Uterus (tissue), 2 donors: ENCODE measurements around the gene CTR9.

Experiments
- POLR2A ChIP-seq, 2 donors: fragments of 450-650 bp; IDR thresholded peaks; one replicate each; pipeline ENCODE4 v1.6.1; 2016; ENCODE audit warnings: antibody characterized with exemption in 2 of 2, mild to moderate bottlenecking in 1 of 2, moderate library complexity in 1 of 2
- TF ChIP-seq, protein P1 (sequence below), 4 experiments: fragments of 200-600 bp in 2 of 4; fragments of 450-650 bp in 2 of 4; sonication (generic) in 2 of 4; IDR thresholded peaks; one replicate each; pipeline ENCODE4 v1.5.1; 2016 to 2019; ENCODE audit warnings: antibody characterized with exemption in 4 of 4, mild to moderate bottlenecking in 2 of 4, moderate library complexity in 1 of 4

DNA sequence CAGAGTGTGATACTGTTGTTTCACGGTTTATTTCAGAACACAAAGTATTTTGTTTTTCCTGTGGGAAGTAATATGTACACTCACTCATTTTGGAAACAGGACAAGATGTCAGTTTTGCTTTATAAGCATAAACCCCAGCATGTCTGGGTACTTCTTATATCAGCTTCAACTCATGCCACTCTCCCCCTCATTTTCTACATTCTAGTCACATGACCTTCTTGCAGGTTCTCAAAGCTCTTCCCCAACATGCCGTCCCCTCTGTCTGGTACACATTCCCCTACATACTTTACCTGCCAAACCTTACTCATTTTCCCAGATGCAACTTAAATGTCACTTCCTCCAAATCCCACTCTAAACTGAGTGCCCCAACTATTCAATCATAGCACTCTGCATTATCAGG is 1.6 kb upstream of the CTR9 start:
- TF ChIP-seq POLR2A (IDR thresholded peaks at IDR 0.05), result no peak
- TF ChIP-seq, protein P1, sequence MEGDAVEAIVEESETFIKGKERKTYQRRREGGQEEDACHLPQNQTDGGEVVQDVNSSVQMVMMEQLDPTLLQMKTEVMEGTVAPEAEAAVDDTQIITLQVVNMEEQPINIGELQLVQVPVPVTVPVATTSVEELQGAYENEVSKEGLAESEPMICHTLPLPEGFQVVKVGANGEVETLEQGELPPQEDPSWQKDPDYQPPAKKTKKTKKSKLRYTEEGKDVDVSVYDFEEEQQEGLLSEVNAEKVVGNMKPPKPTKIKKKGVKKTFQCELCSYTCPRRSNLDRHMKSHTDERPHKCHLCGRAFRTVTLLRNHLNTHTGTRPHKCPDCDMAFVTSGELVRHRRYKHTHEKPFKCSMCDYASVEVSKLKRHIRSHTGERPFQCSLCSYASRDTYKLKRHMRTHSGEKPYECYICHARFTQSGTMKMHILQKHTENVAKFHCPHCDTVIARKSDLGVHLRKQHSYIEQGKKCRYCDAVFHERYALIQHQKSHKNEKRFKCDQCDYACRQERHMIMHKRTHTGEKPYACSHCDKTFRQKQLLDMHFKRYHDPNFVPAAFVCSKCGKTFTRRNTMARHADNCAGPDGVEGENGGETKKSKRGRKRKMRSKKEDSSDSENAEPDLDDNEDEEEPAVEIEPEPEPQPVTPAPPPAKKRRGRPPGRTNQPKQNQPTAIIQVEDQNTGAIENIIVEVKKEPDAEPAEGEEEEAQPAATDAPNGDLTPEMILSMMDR (IDR thresholded peaks at IDR 0.05), result no peak
